OCI-LY3 (cell line): ENCODE measurements around the gene CPA2.

Source experiments
- EZH2phosphoT487 ChIP-seq: fragments of 200-600 bp; shearing (Covaris generic); IDR thresholded peaks from 2 replicates; pipeline ENCODE4 v1.6.1; 2018; ENCODE audit warnings: antibody characterized with exemption, mixed run types, low read depth
- TF ChIP-seq, protein P1 (sequence below): fragments of 200-600, 300-600 bp; sonication (generic); IDR thresholded peaks from 2 replicates; pipeline ENCODE4 v1.5.1; 2014; ENCODE audit warnings: antibody characterized with exemption, low read length, low read depth

DNA sequence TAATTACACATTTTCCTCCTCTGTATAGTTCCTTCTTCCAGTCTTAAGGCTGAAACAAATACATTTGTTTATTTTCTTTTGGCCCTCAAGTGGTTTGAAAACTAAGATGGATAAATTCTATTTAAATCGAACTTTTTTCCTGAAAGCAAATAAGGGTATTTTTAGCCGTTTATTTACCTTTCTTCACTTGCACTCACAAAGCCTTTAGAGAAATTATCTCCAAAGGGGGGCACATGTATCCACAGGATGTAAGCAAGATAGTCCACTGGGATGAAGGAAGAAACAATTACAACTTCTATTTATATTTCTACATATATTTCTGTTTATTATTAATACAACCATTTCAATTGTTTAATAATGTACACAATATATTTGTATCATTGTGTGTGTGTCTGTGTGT, 36.5 kb downstream of the CPA2 start:
- TF ChIP-seq, protein P1, sequence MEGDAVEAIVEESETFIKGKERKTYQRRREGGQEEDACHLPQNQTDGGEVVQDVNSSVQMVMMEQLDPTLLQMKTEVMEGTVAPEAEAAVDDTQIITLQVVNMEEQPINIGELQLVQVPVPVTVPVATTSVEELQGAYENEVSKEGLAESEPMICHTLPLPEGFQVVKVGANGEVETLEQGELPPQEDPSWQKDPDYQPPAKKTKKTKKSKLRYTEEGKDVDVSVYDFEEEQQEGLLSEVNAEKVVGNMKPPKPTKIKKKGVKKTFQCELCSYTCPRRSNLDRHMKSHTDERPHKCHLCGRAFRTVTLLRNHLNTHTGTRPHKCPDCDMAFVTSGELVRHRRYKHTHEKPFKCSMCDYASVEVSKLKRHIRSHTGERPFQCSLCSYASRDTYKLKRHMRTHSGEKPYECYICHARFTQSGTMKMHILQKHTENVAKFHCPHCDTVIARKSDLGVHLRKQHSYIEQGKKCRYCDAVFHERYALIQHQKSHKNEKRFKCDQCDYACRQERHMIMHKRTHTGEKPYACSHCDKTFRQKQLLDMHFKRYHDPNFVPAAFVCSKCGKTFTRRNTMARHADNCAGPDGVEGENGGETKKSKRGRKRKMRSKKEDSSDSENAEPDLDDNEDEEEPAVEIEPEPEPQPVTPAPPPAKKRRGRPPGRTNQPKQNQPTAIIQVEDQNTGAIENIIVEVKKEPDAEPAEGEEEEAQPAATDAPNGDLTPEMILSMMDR, result no peak
- no peak for TF ChIP-seq EZH2phosphoT487
